Endodermal cell (in vitro differentiated cells): Measurements from ENCODE around the gene DLX1. TPM values are rescaled to one million over a fixed set of nuclear protein-coding genes. Genes with fewer than 3 reads are reported as not detected.

Source experiments
- DNase-seq: peaks from one replicate; pipeline ENCODE4 v3.0.0-alpha.2; 2017
- H3K27ac ChIP-seq: 2 replicates; pipeline ENCODE4 v1.5.1; 2013; ENCODE audit warnings: mild to moderate bottlenecking, low read depth, low read length, moderate library complexity
- H3K27me3 ChIP-seq: 2 replicates; pipeline ENCODE4 v1.6.1; 2013; ENCODE audit warnings: mild to moderate bottlenecking, low read length, moderate library complexity; ENCODE audit not compliant: insufficient read depth, control insufficient read depth, poor library complexity, severe bottlenecking
- H3K36me3 ChIP-seq: 2 replicates; pipeline ENCODE4 v1.7.0; 2013; ENCODE audit warnings: mild to moderate bottlenecking, low read length, moderate library complexity; ENCODE audit not compliant: control insufficient read depth, insufficient read depth
- H3K4me1 ChIP-seq: one replicate; pipeline ENCODE4 v1.7.0; 2013; ENCODE audit warnings: low read length; ENCODE audit not compliant: control insufficient read depth, insufficient read depth
- H3K4me3 ChIP-seq: 2 replicates; pipeline ENCODE4 v1.5.1; 2013; ENCODE audit warnings: mild to moderate bottlenecking, low read length, moderate library complexity
- H3K9ac ChIP-seq: 2 replicates; pipeline ENCODE4 v1.6.1; 2013; ENCODE audit warnings: mild to moderate bottlenecking, low read length, moderate library complexity; ENCODE audit not compliant: poor library complexity, severe bottlenecking; ENCODE audit errors: extremely low read depth
- H3K9me3 ChIP-seq: 2 replicates; pipeline ENCODE4 v1.6.1; 2013; ENCODE audit warnings: mild to moderate bottlenecking, low read length, moderate library complexity; ENCODE audit not compliant: control insufficient read depth
- H3K27ac Mint-ChIP-seq: 2 replicates; pipeline ENCODE4 v1.8.0; 2020; ENCODE audit warnings: mixed read lengths
- H3K27me3 Mint-ChIP-seq: 2 replicates; pipeline ENCODE4 v1.8.0; 2021; ENCODE audit warnings: mild to moderate bottlenecking, mixed read lengths; ENCODE audit not compliant: insufficient read depth
- H3K36me3 Mint-ChIP-seq: 2 replicates; pipeline ENCODE4 v1.8.0; 2020; ENCODE audit warnings: low read depth, mixed read lengths
- H3K4me1 Mint-ChIP-seq: 2 replicates; pipeline ENCODE4 v1.8.0; 2020; ENCODE audit warnings: mixed read lengths
- H3K4me3 Mint-ChIP-seq: 2 replicates; pipeline ENCODE4 v1.8.0; 2020; ENCODE audit warnings: mild to moderate bottlenecking, moderate library complexity, mixed read lengths
- H3K9me3 Mint-ChIP-seq: 2 replicates; pipeline ENCODE4 v1.8.0; 2020; ENCODE audit warnings: mild to moderate bottlenecking, mixed read lengths
- CTCF ChIP-seq: fragments of 200-600 bp; sonication (generic); conservative IDR thresholded peaks from 2 replicates; pipeline ENCODE4 v1.5.0; 2021; ENCODE audit warnings: antibody characterized with exemption, mild to moderate bottlenecking
- WGBS, 2 experiments: methylation state at CpG; one replicate each; pipeline versions ENCODE4 v1.1.5 to v1.1.7; 2013; ENCODE audit warnings: missing lambda C conversion rate in 2 of 2, mixed read lengths in 1 of 2; ENCODE audit not compliant: insufficient coverage in 1 of 2, insufficient read length in 1 of 2; 5-methylcytosine and 5-hydroxymethylcytosine counted together
- total RNA-seq, 2 donors: library from RNA; stranded (reverse); fragmentation: NEBNext Ultra II Directional in 1 of 2; extraction: Animal tissue kit (Norgen Biotek cat#: 25700) in 1 of 2; gene quantifications; 2 replicates in 1 of 2; 3 replicates in 1 of 2; pipeline ENCODE4 v1.2.1, GENCODE V29; 2021

The DLX1 gene
- total RNA-seq, 2 donors from 2014 or later: not detected

GRCh38 chr2:172129404-172129803 is 44.1 kb downstream of the DLX1 start:
- no peak for TF ChIP-seq CTCF
- Mint-ChIP-seq H3K36me3 (no peaks in the 10 kb centered on the region), H3K4me1 (peaks cover 10% of the 10 kb centered on the region), H3K27ac (no peak overlapping the region), H3K9me3 (no peaks in the 10 kb centered on the region), H3K27me3 (peaks cover 44% of the 10 kb centered on the region), H3K4me3 (no peak overlapping the region)
- Histone ChIP-seq H3K9ac (no peak overlapping the region), H3K27me3 (no peaks in the 10 kb centered on the region), H3K27ac (no peak overlapping the region), H3K36me3 (no peaks in the 10 kb centered on the region), H3K4me3 (no peak overlapping the region), H3K4me1 (no peaks in the 10 kb centered on the region), H3K9me3 (no peaks in the 10 kb centered on the region)
- DNase-seq: no peak

GRCh38 chr2:172131713-172132555 is 46.6 kb downstream of the DLX1 start:
- H3K27ac ChIP-seq: no peak overlapping the region

GRCh38 chr2:172134270-172134669 is 49.0 kb downstream of the DLX1 start:
- no peak overlapping the region for H3K27ac ChIP-seq
- no peak for DNase-seq
- H3K27ac Mint-ChIP-seq: no peak overlapping the region
- H3K4me1 ChIP-seq: no peaks in the 10 kb centered on the region
- no peaks in the 10 kb centered on the region for H3K27me3 ChIP-seq
- H3K4me1 Mint-ChIP-seq: peaks cover 10% of the 10 kb centered on the region
- H3K9ac ChIP-seq: no peak overlapping the region
- WGBS, 2 experiments: 85% methylated on average over 3 of the region's 3 CpGs; no CpG with 5 or more reads in 1 of the 2 experiments
- H3K4me3 Mint-ChIP-seq: no peak overlapping the region
- no peaks in the 10 kb centered on the region for H3K36me3 ChIP-seq
- peaks cover 57% of the 10 kb centered on the region for H3K27me3 Mint-ChIP-seq
- no peak overlapping the region for H3K4me3 ChIP-seq
- H3K9me3 ChIP-seq: no peaks in the 10 kb centered on the region
- no peaks in the 10 kb centered on the region for H3K9me3 Mint-ChIP-seq
- TF ChIP-seq CTCF: peak; percentile 34
- no peaks in the 10 kb centered on the region for H3K36me3 Mint-ChIP-seq

More at GRCh38 chr2:172131713-172132555, 46.6 kb downstream of the DLX1 start:
- no peak overlapping the region for H3K9ac ChIP-seq
- H3K27me3 Mint-ChIP-seq: peaks cover 55% of the 10 kb centered on the region
- no peak overlapping the region for H3K4me3 ChIP-seq
- peaks cover 10% of the 10 kb centered on the region for H3K4me1 Mint-ChIP-seq
- no peak overlapping the region for H3K4me3 Mint-ChIP-seq
- peak; percentile 62 for DNase-seq
- no peak for TF ChIP-seq CTCF
- H3K27ac Mint-ChIP-seq: no peak overlapping the region
- H3K4me1 ChIP-seq: no peaks in the 10 kb centered on the region
- H3K9me3 ChIP-seq: no peaks in the 10 kb centered on the region
- no peaks in the 10 kb centered on the region for H3K27me3 ChIP-seq
- H3K36me3 ChIP-seq: no peaks in the 10 kb centered on the region
- H3K36me3 Mint-ChIP-seq: no peaks in the 10 kb centered on the region
- WGBS, 2 experiments: 60 to 67% methylated on average over 2 to 5 of the region's 5 CpGs
- H3K9me3 Mint-ChIP-seq: no peaks in the 10 kb centered on the region
